ENCODE data around the gene TDRD3.

Gene TDRD3

DNA sequence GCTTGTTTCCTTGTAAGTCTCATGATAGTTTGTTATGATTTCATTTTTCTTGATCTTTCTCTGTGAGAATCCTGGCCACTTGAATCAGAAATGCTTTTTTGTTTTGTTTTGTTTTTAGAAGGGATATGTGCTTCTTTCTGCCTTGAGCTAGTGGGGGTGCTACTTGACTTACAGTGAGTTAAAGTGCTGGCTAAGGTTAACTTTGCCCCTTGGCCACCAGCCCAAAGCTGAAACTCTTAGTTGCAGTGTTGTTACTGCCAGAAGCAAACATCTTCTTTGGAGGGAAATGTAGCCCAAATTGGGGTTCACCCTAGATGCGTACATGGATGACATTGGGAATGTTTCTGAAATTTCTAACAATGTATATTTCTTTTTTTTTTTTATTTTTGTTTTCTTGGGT is 57.4 kb downstream of the TDRD3 start:
- DNase-seq (ENCODE audit: low read depth) = no peak

DNA sequence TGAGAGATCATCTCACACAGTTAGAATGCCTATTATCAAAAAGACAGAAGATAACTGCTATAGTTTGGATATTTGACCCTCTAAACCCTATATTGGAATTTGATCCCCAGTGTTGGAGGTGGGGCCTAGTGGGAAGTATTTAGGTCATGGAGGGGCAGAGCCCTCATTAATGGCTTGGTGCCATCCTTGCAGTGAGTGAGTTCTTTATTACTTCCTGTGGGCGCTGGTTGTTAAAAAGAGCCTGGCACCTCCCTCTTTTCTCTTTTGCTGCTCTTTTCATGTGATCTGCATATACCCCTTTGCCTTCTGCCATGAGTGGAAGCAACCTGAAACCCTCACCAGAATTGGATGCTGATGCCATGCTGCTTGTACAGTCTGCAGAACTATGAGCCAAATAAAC is 66.8 kb downstream of the TDRD3 start:
- no peak for DNase-seq (ENCODE audit: low read depth)

DNA sequence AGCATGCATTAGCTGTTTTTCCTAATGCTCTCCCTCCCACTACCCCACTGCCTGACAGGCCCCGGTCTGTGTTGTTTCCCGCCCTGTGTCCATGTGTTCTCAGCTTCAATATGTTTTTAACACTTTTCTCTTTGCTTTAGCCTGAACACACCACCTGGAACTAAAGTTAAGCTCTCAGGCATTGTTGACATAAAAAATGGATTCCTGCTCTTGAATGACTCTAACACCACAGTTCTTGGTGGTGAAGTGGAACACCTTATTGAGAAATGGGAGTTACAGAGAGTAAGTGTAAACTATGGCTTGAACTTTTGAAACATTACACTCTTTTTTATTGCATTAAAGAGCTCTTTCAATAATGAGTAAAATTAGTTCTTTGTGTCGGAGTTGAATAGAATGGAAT is 70.1 kb downstream of the TDRD3 start:
- DNase-seq (ENCODE audit: low read depth) = no peak

DNA sequence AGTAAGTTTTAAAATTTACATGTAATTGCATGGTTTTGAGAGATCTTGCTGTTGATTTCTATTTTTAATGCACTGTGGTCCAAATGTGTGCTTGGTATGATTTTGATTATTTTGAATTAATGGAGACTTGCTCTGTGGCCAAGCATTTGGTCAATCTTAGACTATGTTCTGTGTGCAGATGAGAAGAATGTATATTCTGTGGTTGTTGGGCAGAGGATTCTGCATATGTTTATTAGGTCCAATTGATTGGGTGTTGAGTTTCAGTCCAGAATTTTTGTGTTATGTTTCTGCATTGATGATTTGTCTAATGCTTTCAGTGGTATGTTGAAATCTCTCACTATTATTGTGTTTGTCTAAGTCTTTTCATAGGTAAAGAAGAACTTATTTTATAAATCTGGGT is 82.3 kb downstream of the TDRD3 start:
- DNase-seq (ENCODE audit: low read depth) = no peak

DNA sequence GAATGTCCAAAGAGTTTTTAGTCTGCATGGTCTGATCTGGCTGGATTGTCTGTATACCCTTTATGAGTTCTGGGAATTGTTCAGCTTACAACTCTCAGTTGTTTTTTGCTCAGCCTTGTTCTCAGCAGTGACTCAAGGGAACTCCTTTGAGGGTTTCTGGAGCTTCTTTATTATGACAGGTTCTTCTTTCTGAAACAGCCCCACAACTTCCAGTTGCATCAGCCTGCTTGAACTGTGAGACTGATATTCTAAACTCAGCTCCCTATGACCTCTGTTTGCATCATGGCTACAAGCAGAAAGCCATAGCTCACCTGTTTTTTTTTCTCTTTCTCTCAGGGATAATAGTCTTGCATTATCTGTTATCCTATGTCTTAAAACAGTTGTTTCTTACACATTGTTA is 85.0 kb downstream of the TDRD3 start:
- DNase-seq (ENCODE audit: low read depth) = peak; percentile 45

DNA sequence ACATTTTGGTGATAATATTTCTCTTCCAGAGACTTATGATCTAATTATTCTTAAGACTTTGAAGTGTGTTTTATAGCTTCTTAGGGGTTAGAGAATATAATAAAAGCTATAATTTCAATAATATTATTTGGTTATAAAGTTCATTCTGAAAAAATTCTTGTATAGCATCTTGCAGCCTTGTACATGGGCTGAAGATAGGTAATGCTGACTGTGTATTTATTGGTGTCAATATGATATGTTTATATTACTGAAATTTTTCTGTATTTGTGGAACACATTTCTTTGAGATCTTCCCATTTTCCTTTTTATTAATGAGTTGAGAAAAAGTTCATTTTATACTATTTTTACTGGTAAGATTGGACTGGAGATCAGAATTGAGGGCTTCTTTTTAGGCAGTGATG is 87.8 kb downstream of the TDRD3 start:
- DNase-seq (ENCODE audit: low read depth) = no peak

DNA sequence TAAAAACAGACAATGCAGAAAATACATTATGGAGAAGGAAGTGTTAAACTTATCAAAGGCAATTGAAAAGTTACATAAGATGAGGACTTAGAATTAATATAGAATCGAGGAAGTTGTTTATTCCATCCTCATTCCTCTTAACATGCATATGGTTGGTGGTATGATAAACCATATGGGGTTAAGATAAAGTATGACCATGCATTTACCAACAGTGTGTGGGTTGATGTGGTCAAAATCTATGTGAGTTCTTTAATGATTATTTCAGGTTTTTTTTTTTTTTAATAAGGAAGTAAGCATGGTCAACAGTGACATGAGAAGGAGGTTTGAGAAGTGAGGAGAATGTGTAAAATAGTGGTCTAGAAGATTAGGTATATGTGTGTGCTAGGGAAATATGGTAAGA is 94.5 kb downstream of the TDRD3 start:
- no peak for DNase-seq (ENCODE audit: low read depth)

DNA sequence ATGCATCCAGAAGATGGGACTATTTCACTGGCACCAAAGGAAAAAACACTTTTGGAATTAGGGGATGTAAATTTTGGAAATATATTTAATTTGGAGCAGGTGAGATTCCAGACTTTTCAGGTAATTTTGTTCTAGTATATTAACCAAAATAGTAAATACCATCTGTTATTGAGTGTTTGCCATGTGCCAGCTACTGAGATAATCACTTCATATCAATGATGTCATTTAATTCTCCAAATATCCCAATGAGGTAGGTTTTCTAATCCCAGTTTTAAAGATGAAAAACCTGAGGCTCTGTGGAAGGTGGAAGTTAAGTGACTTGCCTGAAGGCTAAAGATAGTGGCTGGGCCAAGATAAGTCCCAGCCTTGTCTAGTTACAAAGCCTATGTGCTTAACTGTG is 95.2 kb downstream of the TDRD3 start:
- DNase-seq (ENCODE audit: low read depth) = no peak

DNA sequence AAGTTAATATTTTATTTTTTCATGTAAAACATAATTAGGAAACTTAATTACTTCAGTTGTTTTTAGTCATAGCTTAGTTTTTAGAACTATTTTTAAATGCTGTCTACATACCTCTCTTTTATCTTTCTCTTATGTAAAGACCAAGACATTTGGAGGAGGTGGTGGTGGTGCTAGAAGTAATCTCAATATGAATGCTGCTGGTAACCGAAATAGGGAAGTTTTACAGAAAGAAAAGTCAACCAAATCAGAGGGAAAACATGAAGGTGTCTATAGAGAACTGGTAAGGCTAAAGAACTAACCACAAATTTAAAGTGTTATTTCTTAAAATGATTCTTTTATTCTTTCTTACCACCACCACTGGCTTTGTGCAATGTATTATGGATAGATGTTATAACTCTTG is 97.3 kb downstream of the TDRD3 start:
- no peak for DNase-seq (ENCODE audit: low read depth)

DNA sequence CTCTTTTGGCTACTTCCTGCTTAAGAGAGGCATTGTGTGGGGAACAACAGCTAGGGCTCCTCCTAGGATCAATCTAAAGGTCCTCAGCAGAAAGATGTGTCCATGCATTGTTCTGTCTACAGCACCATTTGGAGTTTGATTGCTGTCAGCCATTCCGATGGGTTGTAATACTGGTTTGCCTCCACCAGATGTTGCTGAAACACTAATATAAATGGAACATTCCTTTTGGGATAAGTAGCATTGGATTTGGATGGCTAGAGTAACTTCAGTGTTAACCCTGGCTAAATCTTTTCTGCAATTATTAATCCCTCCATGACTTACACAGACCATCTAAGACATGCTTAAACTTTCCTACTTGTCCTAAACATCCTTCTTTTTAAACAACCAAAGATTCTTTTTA is 104.2 kb downstream of the TDRD3 start:
- no peak for DNase-seq (ENCODE audit: low read depth)

DNA sequence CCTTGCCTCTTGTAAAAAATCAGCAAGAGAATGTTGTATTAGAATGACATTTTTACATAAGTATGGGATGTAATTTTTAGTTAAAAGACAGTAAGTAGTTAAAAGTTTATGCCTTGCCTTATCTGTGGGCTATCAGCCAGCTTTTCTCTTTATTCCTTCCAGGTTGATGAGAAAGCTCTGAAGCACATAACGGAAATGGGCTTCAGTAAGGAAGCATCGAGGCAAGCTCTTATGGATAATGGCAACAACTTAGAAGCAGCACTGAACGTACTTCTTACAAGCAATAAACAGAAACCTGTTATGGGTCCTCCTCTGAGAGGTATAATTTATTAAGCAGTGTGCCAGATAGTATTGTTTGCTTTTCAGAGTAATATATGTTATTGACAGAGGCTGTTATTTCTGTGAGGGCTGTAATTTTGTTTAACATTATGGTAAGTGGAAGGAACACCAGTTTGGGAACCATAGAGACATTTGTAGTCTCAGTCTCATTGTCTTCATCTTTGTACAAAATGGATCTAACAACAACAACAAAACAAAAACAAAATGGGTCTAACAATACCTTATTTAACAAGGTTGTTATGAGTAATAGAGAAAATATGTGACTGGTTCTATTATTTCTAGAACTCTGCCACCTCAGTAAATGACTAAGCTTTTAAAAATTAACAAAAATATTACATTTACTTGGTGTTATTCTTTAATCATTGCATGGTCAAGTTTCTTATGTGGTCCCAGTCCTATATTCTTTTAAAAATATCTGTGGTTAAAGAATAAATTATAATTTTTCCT is 112.8 kb downstream of the TDRD3 start:
- DNase-seq (ENCODE audit: low read depth) = peak; percentile 5

DNA sequence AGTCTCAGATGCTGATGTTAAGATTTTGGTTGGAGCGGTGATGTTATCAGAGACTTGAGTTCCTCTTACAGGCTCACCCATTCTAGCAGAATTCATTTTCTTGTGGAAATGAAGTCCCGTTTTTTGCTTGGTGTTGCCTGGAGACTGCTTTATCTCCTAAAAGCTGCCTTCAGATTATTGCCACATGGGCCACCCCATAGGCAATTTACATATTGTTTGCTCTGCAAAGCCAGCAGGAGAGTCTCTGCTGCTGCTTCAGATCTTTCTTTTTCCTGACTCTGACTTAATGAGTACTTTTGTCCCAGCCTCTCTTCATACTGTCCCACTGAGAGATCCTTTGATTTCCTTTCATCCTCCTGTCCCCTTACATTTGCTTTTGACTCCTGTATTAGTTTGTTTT is 114.6 kb downstream of the TDRD3 start:
- DNase-seq (ENCODE audit: low read depth) = no peak

DNA sequence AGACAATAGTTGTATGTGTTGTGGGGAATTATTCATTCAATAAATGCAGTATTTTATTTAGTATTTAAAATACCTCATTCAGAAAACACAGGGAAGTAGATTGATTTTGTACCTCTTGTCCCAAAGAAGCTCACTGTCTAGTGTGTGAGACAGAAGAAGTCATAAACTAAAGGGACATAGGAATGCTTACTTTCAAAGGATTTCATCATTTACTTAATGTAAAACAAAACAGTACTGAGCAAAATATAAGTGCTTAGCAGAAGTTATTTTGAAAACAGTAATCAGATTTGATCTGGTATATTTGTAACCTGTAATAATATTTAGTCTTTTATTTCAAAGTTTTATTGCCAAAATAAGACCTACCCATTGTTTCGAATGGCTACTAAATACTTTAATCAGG is 117.9 kb downstream of the TDRD3 start:
- no peak for DNase-seq (ENCODE audit: low read depth)

DNA sequence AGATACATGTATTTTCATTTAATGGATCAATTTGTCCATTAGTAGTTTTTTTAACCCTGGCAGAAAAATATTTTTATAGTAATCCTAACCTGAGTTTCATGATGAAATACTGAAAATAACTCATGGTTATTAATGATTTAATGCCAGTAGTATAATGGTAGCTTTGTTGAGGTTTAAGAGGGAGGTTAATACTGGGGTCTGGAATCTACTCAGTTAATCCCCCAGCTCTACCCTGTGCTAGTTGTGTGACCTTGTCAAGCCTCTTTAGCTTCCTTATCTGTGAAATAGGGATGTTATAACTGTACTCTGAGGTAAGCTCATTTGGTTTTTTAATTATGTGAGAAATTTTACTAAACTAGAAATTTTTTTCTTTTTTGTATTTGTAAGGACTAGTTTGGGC is 122.5 kb downstream of the TDRD3 start:
- peak; percentile 81 for DNase-seq (ENCODE audit: low read depth)

DNA sequence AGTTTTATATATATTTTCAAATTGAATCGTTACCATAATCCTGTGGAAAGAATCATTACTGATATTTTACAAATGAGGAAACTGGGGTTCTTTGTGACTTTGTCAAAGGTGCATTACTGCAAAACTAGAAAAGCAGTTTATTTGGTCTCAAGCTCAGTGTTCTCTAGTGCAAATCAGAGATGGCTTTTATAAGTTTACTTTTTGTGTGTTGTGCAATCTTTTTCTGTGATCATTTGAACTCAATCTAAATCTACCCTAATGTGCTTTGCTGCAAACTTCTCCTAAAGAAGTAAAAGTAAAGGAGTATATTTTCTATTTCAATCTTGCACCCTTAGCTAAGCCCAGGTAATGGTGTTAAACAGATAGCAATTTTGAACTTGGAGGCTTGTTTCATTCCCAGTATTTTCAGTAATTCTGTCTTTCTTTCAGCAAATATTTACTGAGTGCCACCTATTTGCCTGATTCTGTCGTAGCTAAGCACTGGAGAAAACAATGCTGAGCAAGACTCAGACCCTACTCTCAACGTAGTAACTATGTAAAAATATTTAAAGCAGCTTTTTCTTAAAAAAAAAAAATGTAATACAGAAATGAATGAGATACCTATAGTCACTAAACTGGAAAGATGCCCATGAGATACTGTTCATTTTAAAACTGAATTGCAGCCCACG is 124.0 kb downstream of the TDRD3 start:
- DNase-seq (ENCODE audit: low read depth) = no peak

DNA sequence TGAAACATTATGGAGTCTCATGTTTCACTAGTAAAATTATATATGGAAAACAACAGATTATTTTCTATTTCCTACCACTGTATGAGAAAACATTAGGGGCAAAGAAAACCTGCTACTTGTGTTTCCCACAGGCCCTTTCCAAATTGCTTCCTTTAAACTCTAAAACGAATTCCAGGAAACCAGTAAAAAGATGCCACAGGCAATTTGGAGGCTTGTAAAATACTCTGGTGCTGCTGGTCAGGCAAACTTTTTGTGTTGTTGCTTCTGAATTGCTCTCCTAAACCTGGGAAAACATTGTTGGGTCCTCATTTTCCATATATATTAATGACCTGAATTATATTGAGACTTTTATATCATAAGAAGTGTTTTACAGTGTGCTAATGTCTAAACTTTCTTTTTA is 141.5 kb downstream of the TDRD3 start:
- DNase-seq (ENCODE audit: low read depth) = no peak

DNA sequence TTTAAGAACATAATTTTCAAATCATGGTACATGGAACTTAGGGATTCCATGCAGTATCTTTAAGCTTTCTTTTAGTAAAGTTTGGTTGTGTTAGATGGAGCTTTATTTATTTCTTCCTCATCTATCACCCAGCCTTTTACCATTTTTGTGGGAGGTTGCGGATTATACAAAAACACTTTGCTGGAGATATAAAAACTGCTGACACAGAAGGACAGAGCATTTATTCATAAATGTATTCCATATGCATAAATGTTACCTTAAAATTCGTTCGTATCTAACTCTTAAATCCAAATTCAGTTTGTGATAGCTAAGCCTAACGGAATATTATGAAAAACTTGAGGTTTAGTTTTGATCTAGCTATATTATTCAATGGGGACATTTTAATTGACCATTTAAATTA is 143.3 kb downstream of the TDRD3 start:
- no peak for DNase-seq (ENCODE audit: low read depth)

DNA sequence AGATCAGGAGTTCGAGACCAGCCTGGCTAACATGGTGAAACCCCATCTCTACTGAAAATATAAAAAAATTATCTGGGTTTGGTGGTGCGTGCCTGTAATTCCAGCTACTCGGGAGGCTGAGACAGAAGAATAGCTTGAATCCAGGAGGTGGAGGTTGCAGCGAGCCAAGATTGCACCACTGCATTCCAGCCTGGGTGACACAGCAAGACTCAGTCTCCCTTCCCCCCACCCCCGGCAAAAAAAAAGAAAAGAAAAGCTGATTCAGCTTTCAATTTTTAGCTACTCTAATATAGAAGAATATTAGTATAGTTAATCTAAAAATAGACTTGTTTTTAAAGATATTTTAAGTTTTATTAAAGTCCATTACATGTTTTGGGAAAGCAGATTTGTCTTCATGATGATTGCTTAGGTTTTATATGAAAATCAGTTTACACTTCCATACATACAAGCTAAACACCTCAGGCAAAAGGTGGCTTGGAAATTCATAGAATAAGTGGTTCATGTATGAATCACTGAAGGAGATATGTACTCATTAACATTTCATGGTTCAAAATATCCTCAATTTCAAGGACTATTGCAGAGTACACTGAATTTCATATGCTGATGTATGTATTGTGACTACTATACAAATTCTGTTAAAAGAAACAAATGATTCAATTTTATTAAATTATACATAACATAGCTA is 165.2 kb downstream of the TDRD3 start:
- peak; percentile 22 for DNase-seq (ENCODE audit: low read depth)

DNA sequence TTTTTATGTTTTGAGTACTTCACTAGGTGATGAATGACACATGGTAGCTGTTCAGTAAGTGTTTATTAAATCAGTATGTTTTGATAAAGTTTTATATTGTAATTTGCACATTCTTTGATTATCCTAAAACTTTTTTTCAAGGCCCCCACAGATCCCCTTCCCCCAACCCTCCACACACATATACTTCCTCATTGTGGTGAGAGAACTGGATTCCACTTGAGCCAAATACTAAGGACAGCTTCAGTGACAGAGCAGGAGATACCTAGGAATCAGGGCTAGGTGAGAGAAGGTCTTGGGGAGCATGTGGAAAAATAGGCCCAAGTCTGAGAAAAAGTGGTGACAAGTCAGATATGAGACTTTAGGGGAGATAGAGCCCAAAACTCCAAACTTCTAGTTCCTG is 174.6 kb downstream of the TDRD3 start:
- no peak for DNase-seq (ENCODE audit: low read depth)

DNA sequence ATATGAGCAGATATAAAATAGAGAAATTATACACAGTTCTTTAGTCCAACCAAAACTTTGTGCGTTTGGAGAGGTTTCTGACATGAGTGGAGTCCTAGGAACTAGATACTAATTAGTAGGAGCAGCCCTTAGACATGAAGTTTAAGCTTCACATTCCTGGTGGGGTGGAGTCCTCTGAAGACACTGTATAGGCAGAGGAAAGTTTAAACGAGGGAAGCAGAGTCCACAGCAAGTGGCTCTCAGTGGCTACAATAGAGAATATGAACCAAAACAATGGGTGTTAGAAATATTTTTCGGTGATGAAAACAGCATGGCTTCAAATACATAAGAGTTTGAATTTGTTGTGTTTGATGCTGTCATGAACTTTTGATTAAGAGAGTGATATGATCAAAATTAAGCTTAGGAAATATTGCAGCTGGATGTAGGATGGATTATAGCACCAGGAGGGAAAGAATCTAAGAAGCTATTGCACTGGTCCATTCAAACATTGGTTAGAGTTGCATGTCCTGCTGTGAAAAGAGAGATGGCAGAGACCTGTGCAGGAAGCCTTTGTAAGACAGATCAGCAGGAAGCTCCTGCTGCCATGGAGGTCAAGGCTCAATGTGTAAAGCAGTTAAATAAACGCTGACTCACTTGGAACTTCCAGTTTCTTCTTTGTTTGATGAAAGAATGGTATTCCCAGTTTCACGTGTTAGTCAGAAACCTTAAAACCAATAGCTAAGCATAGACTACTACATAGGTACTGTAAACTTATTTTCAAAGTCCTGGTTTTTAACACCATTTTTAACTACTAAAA is 175.2 kb downstream of the TDRD3 start:
- DNase-seq (ENCODE audit: low read depth) = peak; percentile 47

DNA sequence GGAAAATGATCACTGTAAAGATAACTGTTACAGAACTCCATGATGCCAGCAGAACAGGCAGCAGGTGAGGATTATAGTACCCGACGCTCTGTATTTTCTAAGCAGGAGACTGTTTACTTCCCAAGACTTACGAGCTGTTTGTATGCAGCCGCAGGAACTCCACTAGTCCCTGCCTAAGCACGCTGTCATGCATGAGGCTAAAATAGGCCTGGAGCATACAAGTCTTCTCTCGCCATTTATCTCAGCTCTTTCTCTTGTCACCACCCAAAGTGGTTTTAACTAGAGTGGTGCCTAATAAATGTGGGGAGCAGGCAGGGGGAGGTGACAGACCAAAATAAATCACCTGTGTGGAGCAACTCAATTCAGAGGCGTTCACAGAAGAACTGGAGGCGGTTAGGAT is 175.8 kb downstream of the TDRD3 start:
- DNase-seq (ENCODE audit: low read depth) = peak; percentile 8

DNA sequence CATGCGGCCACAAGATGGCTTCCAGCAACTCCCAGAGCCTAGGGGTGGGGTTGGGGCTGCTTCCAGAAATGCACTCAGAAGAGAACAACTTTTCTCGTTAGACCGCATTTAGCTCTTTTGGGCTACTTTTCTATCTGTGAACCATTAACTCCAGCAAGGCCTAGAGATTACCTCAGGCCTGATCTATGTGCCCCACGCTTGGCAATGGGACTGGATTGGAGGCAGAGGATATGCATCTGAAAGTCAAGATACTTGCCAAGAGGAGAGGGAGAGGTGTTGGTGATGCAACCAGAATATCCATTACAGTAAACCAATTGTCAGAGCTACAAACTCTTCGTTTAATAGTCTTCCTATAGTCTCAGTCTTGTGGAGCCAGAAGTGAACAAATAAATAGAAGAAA is 177.7 kb downstream of the TDRD3 start:
- DNase-seq (ENCODE audit: low read depth) = no peak

DNA sequence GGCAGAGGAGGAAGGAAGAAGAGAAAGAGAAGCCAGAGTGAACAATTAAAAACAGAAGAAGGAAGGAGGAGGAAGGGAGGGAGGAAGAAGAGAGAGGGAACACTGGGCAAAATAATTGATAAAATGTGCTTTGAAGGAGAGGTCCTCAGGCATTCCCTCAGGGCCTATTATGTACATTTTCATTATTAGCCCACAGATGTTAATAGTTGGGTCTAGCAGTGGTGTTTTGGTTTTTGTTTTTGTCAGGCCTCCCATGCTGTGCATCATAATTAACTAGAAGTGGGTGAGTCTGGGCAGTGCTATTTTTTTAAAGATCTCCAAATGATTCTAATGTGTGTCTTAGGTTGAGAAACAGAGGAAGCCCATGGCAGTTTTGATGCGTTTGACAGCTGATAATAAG is 178.1 kb downstream of the TDRD3 start:
- DNase-seq (ENCODE audit: low read depth) = no peak
